OCI-LY3 (cell line): ENCODE measurements around the gene ANKS1A.

Experiments
- CTCF ChIP-seq: fragments of 200-600, 300-600 bp; sonication (generic); IDR thresholded peaks from 2 replicates; pipeline ENCODE4 v1.5.1; 2014; ENCODE audit warnings: antibody characterized with exemption, low read length, low read depth
- EZH2phosphoT487 ChIP-seq: fragments of 200-600 bp; shearing (Covaris generic); IDR thresholded peaks from 2 replicates; pipeline ENCODE4 v1.6.1; 2018; ENCODE audit warnings: antibody characterized with exemption, mixed run types, low read depth

- TF ChIP-seq CTCF, result no peak
- TF ChIP-seq EZH2phosphoT487, result no peak
These were observed 90.2 kb downstream of the ANKS1A start for GRCh38 chr6:34979218-34979617.
